Hepatocyte (in vitro differentiated cells): Measurements from ENCODE around the gene KCNN3. TPM values are rescaled to one million over a fixed set of nuclear protein-coding genes. Genes with fewer than 3 reads are reported as not detected.
"Not testable (repeated sequence)": the region's sequence is repeated elsewhere in the genome, so short reads cannot be mapped to it uniquely, and the experiment has no call there.

Experiments used
- DNase-seq: peaks from one replicate; pipeline ENCODE4 v3.0.0-alpha.2; 2016; ENCODE audit warnings: low spot score
- H2AFZ ChIP-seq: fragments of 200-600 bp; sonication (generic); 2 replicates; pipeline ENCODE4 v1.6.0; 2016; ENCODE audit warnings: antibody characterized with exemption, mild to moderate bottlenecking
- H3K27ac ChIP-seq: fragments of 200-600 bp; sonication (generic); 2 replicates; pipeline ENCODE4 v1.5.1; 2016; ENCODE audit warnings: mild to moderate bottlenecking
- H3K27me3 ChIP-seq: fragments of 200-600 bp; sonication (generic); 2 replicates; pipeline ENCODE4 v1.6.1; 2016
- H3K36me3 ChIP-seq: fragments of 200-600 bp; sonication (generic); replicated peaks from 2 replicates; pipeline ENCODE4 v1.5.1; 2016; ENCODE audit warnings: low read depth; ENCODE audit not compliant: insufficient read depth
- H3K4me1 ChIP-seq: fragments of 200-600 bp; sonication (generic); 2 replicates; pipeline ENCODE4 v1.5.1; 2016; ENCODE audit warnings: mild to moderate bottlenecking, moderate library complexity; ENCODE audit not compliant: insufficient read depth
- H3K4me2 ChIP-seq: fragments of 200-600 bp; sonication (generic); 2 replicates; pipeline ENCODE4 v1.6.0; 2016
- H3K4me3 ChIP-seq: fragments of 200-600 bp; sonication (generic); 2 replicates; pipeline ENCODE4 v1.5.1; 2016; ENCODE audit warnings: mild to moderate bottlenecking
- H3K79me2 ChIP-seq: fragments of 200-600 bp; sonication (generic); 2 replicates; pipeline ENCODE4 v1.6.0; 2017; ENCODE audit warnings: mild to moderate bottlenecking
- H3K9me2 ChIP-seq: fragments of 200-600 bp; sonication (generic); replicated peaks from 2 replicates; pipeline ENCODE4 v1.6.0; 2017; ENCODE audit warnings: mild to moderate bottlenecking; ENCODE audit not compliant: insufficient read depth
- H3K9me3 ChIP-seq: fragments of 200-600 bp; sonication (generic); 2 replicates; pipeline ENCODE4 v1.5.1; 2016; ENCODE audit warnings: low read depth, mild to moderate bottlenecking
- H4K20me1 ChIP-seq: fragments of 200-600 bp; sonication (generic); 2 replicates; pipeline ENCODE4 v1.6.0; 2016; ENCODE audit warnings: mild to moderate bottlenecking; ENCODE audit not compliant: insufficient read depth, poor library complexity, severe bottlenecking
- CTCF ChIP-seq: fragments of 200-600 bp; sonication (generic); IDR thresholded peaks from 2 replicates; pipeline ENCODE4 v1.5.1; 2016; ENCODE audit warnings: antibody characterized with exemption, mild to moderate bottlenecking; ENCODE audit not compliant: poor library complexity
- EZH2 ChIP-seq: fragments of 200-600 bp; sonication (generic); IDR thresholded peaks from 2 replicates; pipeline ENCODE4 v1.6.1; 2016; ENCODE audit warnings: antibody characterized with exemption, mild to moderate bottlenecking, borderline replicate concordance
- EZH2phosphoT487 ChIP-seq: fragments of 200-600 bp; sonication (generic); IDR thresholded peaks from one replicate; pipeline ENCODE4 v1.6.1; 2018; ENCODE audit warnings: antibody characterized with exemption, mild to moderate bottlenecking, low read depth, moderate library complexity; ENCODE audit not compliant: unreplicated experiment, severe bottlenecking
- WGBS: methylation state at CpG from one replicate; pipeline ENCODE4 v1.1.6; 2016; ENCODE audit warnings: low lambda C conversion rate; ENCODE audit errors: missing lambda C conversion rate; 5-methylcytosine and 5-hydroxymethylcytosine counted together
- polyA plus RNA-seq: library from polyadenylated mRNA; unstranded; fragments of >200 nt; fragmentation: Nextera tagmentation; extraction: Ambion mirVana; gene quantifications from 2 replicates; pipeline ENCODE4 v1.2.1, GENCODE V29; 2016
- total RNA-seq: library from RNA; depleted of rRNA; stranded (reverse); fragments of >200 nt; gene quantifications from 2 replicates; pipeline ENCODE4 v1.2.3, GENCODE V29; 2014

Gene KCNN3
- total and polyA plus RNA-seq, 2 experiments from 2014 or later = 0.56 to 0.67 TPM

DNA sequence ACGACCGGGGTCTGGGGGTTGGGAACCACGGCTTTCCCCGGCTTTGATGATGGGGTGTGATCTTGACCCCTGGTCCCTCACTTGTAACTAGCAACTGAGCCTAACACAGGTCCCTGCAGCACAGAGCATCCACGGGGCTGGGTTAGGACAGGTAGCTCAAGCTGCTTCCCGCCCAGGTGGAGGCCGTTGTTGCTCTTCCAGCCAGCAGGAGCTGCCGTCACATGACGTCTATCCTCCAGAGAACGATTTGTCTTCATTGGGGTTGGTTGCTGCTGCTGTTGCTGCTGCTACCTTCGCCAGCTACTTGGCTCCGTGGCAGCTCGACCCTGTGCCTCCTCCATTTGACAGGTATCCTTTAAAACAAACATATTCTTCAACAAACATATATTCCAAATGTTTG, 187.8 kb downstream of the KCNN3 start:
- DNase-seq = no peak
- Histone ChIP-seq H3K4me3 (no peak overlapping the region), H3K36me3 (no peaks in the 10 kb centered on the region), H3K79me2 (no peaks in the 10 kb centered on the region), H3K9me2 (no peaks in the 10 kb centered on the region), H3K27me3 (peaks cover 4% of the 10 kb centered on the region), H4K20me1 (no peaks in the 10 kb centered on the region), H2AFZ (no peak overlapping the region), H3K9me3 (no peaks in the 10 kb centered on the region), H3K27ac (no peak overlapping the region), H3K4me2 (no peak overlapping the region), H3K4me1 (no peaks in the 10 kb centered on the region)
- TF ChIP-seq EZH2 (no peak), CTCF (no peak), EZH2phosphoT487 (no peak)
- WGBS = 80% methylated on average over 13 of the region's 13 CpGs

GRCh38 chr1:154677844-154678243, 192.2 kb downstream of the KCNN3 start:
- not testable (repeated sequence) for H3K36me3 ChIP-seq, H3K79me2 ChIP-seq, H3K9me3 ChIP-seq, H3K9me2 ChIP-seq, H3K27ac ChIP-seq, H3K4me2 ChIP-seq, H3K4me3 ChIP-seq, DNase-seq, H2AFZ ChIP-seq, H4K20me1 ChIP-seq, H3K27me3 ChIP-seq, H3K4me1 ChIP-seq
- WGBS = 90% methylated on average over 12 of the region's 27 CpGs

- not testable (repeated sequence) for H2AFZ ChIP-seq
- WGBS = 78% methylated on average over 2 of the region's 2 CpGs
These were observed 193.2 kb downstream of the KCNN3 start for GRCh38 chr1:154676847-154677246.

DNA sequence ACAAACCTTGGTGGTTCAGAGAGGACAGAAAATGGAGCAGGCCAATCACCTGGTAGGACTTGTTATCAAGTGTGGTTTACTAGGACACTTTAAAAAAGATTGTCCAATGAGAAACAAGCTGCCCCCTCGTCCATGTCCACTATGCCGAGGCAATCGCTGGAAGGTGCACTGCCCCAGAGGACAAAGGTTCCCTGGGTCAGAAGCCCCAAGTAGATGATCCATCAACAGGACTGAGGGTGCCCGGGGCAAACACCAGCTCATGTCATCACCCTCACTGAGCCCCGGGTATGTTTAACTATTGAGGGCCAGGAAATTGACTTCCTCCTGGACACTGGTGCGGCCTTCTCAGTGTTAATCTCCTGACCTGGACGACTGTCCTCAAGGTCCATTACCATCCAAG, 195.6 kb downstream of the KCNN3 start:
- H3K27ac ChIP-seq, H3K79me2 ChIP-seq, H3K27me3 ChIP-seq, H3K9me3 ChIP-seq, H3K4me3 ChIP-seq, H3K9me2 ChIP-seq, DNase-seq, H2AFZ ChIP-seq, H3K36me3 ChIP-seq, H3K4me1 ChIP-seq, H3K4me2 ChIP-seq, H4K20me1 ChIP-seq: not testable (repeated sequence)
- 74% methylated on average over 7 of the region's 7 CpGs for WGBS

More at GRCh38 chr1:154676847-154677246, 193.2 kb downstream of the KCNN3 start:
- H3K4me1 ChIP-seq, DNase-seq, H3K4me3 ChIP-seq, H3K36me3 ChIP-seq, H3K27ac ChIP-seq, H4K20me1 ChIP-seq, H3K79me2 ChIP-seq, H3K9me3 ChIP-seq, H3K9me2 ChIP-seq, H3K4me2 ChIP-seq, H3K27me3 ChIP-seq: not testable (repeated sequence)

GRCh38 chr1:154672245-154672644, 197.8 kb downstream of the KCNN3 start:
- H3K4me1 ChIP-seq, H3K79me2 ChIP-seq, H3K4me3 ChIP-seq, H3K9me3 ChIP-seq, H3K36me3 ChIP-seq, H3K27ac ChIP-seq, H2AFZ ChIP-seq, H3K27me3 ChIP-seq, H3K9me2 ChIP-seq, DNase-seq, H3K4me2 ChIP-seq, H4K20me1 ChIP-seq: not testable (repeated sequence)
- WGBS = 85% methylated on average over 8 of the region's 8 CpGs

GRCh38 chr1:154671412-154671811, 198.7 kb downstream of the KCNN3 start:
- not testable (repeated sequence) for H3K4me2 ChIP-seq, H3K36me3 ChIP-seq
- 83% methylated on average over 9 of the region's 9 CpGs for WGBS

GRCh38 chr1:154670310-154671270, 199.5 kb downstream of the KCNN3 start:
- not testable (repeated sequence) for H2AFZ ChIP-seq, H3K79me2 ChIP-seq
- 92% methylated on average over 34 of the region's 41 CpGs for WGBS

More at GRCh38 chr1:154671412-154671811, 198.7 kb downstream of the KCNN3 start:
- not testable (repeated sequence) for H3K27ac ChIP-seq, H3K9me2 ChIP-seq, H3K27me3 ChIP-seq, DNase-seq, H3K4me1 ChIP-seq, H4K20me1 ChIP-seq, H3K79me2 ChIP-seq, H3K9me3 ChIP-seq, H3K4me3 ChIP-seq, H2AFZ ChIP-seq

More at GRCh38 chr1:154670310-154671270, 199.5 kb downstream of the KCNN3 start:
- not testable (repeated sequence) for H3K36me3 ChIP-seq, H3K27me3 ChIP-seq, H4K20me1 ChIP-seq, H3K9me2 ChIP-seq, H3K4me3 ChIP-seq, H3K27ac ChIP-seq, H3K4me1 ChIP-seq, H3K4me2 ChIP-seq, H3K9me3 ChIP-seq, DNase-seq
